GM19328 (cell line): ENCODE results near the gene UQCC5.

Source experiments
- ATAC-seq: cut with Tn5 transposase; IDR thresholded peaks from one replicate; pipeline ENCODE4 v1.9.1; 2021; ENCODE audit warnings: mild to moderate bottlenecking, moderate library complexity; ENCODE audit not compliant: unreplicated experiment

The UQCC5 gene

GRCh38 chr3:52532838-52533622, 3.4 kb upstream of the UQCC5 start:
- no peak for ATAC-seq

GRCh38 chr3:52533623-52534280, 2.7 kb upstream of the UQCC5 start, which contains the start of gene NT5DC2:
Gene NT5DC2, minus strand, starts transcription at chr3:52533857. Its CDS starts 120 bp downstream, at chr3:52533737.
- peak; percentile 35 for ATAC-seq

DNA sequence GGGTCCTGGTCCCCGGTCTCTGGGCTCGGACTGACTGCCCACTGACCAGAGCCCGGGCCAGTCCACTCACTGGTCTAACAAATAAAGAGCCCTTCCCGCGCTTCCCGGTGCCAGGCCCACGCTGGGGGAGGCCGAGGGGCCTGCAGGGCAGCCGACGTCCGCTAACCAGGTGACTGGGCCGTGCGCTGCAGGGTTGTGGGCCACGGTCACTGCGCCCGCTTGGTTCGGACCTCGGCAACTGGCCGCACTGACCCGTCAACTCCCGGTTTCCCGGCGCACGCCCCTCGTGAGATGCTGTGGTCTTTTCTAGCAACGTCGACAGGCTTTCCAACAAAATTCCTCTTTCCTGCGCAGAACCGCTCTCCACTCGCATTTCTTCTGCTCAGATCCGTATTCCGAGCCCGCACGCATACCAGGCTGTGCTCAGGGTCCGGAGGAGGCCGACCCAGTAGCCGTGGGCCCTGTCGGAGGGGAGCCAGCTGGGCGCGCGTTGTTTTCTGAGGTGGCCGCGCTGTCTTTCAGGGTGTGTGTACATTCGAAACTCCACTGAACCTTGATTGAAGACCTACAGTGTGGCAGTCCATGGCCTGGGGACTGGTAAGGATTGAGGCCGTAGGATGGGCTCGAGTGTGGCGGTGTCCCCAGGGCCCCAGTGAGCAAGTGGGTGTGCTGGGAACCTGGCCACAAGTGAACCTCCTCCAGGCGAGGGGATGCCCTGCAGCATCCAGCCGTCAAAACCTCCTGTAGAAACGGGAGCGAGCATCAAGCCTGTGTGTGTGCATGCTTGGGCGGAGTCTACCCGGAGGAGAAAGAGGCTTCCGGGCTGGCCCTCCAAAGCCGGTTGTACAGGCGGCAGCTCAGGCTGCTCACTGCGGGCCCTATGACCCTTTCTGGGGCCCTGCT, 1.9 kb upstream of the UQCC5 start:
- ATAC-seq, result no peak

- ATAC-seq, result no peak
Observed at GRCh38 chr3:52535411-52536111, 844 bp upstream of the UQCC5 start.

DNA sequence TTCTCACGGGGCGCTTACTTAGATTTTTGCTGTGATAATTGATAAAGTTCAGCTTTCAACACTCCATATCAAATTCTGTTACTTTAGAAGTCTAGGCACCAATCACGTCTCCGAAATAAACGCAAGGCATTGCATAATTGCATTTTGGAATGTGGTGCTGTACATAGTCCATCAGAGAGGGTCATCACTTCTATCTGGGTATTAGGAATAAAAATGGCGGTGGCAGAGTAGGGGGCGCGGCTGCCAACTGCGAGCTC, 365 bp upstream of the UQCC5 start:
- no peak for ATAC-seq

- ATAC-seq, result no peak
Observed at GRCh38 chr3:52537165-52537620, 788 bp downstream of the UQCC5 start.

GRCh38 chr3:52537726-52538421, 1.5 kb downstream of the UQCC5 start:
- no peak for ATAC-seq

DNA sequence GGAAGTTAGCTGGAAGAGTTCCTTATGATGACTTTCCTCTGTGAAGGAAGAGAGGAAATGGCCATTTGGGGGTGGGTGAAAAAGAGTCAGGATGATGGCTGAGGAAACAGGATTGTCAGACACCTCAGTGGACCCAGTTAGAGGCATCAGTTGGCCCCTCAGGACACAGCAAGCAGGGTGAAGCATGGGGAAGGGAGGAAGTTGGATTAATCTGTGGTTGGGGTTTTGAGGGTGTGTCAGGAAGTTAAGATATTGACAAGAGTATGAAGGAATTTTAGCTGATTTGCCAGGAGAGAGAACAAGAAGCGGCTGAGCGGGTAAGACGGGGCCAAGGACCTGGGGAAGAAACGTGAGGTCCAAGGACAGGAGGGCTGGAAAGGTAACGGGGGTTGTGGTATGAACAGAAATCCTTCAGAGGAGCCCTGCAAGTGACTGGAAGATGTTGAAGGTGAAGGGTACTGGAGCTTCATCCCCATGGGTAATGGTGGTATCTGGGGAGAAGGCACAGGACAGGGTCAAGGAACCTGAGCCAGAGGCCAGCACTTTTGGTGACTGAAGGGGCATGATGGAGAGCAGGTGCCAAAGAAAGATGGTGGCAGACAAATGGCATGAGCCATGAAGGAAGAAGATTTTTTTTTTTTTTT, 2.7 kb downstream of the UQCC5 start:
- ATAC-seq, result no peak

- ATAC-seq, result no peak
Observed at GRCh38 chr3:52541050-52541449, 4.6 kb downstream of the UQCC5 start.

DNA sequence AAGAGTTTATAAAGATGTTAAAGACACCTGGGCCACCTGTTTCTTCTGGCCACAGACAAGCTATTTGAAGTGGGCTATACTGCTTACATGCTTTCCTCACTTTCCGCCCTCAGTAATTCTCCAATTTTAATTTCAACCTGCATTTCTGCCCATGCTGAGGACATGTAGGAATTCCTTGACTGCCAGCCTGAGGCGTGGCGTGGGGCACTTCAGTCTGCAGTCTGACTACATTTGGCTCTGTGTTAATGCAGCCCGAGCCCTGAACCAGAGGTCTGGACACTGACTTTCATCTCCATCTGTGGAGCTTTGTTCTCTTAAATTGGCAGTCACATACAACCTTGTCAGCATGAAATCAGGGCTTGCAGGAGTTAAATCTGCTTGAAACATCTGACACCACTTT, 8.5 kb downstream of the UQCC5 start:
- ATAC-seq, result no peak

DNA sequence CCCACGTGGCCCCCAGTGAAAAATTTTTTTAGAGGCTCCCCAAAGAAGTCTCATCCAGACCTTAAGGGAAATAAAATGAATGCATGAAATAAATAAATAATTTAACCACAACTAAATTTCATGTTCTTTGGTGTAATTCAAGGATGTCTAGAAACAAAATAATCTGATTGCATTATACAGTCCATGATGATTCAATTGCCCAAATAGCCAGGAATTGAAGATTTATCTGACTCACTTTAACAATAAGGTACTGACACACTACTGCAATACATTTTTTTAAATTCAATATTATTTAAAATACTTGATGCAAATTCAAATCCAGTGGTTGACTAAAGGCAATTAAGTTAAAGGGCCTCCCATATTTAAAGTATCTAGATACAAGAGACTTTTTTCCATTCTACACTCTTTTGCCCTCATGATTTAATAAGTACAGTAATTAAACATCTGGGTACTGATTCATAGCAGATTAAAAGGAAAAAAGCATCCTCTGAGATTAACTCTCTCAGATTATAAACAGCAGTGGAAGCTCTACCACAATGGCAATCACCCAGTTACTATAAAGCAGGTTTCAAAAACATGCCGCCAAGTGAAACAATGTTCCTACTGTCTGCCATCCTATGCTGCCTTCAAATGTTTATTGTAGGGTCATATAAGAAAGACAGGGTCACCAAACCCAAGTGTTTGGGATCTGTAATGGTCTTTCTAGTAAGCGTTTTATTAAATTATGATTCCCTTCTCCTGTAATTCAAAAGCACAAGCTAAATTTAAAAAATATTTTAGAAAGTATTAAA, 9.9 kb downstream of the UQCC5 start:
- ATAC-seq, result no peak

- ATAC-seq, result no peak
Observed at GRCh38 chr3:52547143-52547542, 10.7 kb downstream of the UQCC5 start.

GRCh38 chr3:52551118-52551517, 14.7 kb downstream of the UQCC5 start:
- no peak for ATAC-seq

- no peak for ATAC-seq
Observed at GRCh38 chr3:52552089-52552488, 15.7 kb downstream of the UQCC5 start.

- no peak for ATAC-seq
Observed at GRCh38 chr3:52554026-52554755, 17.8 kb downstream of the UQCC5 start.

- ATAC-seq, result no peak
Observed at GRCh38 chr3:52555056-52555455, 18.7 kb downstream of the UQCC5 start.

GRCh38 chr3:52557011-52557960, 20.9 kb downstream of the UQCC5 start:
- no peak for ATAC-seq
